ENCODE data around the gene SP3. TPM values are rescaled to one million over a fixed set of nuclear protein-coding genes. Genes with fewer than 3 reads are reported as not detected.

The SP3 gene
- total RNA-seq, 4 donors from 2014 or later = 57.1 to 106 (median 86.3) TPM

- no peaks in the 10 kb centered on the region for H3K27me3 ChIP-seq
- H3K36me3 ChIP-seq = no peaks in the 10 kb centered on the region
- no peaks in the 10 kb centered on the region for H3K9me3 ChIP-seq
- no peak for DNase-seq
- TF ChIP-seq POLR2A (IDR thresholded peaks at IDR 0.05) = no peak
- TF ChIP-seq CTCF (IDR thresholded peaks at IDR 0.05) = no peak
- H3K4me3 ChIP-seq = no peak overlapping the region
- peaks cover 0 to 23% (median 5%) of the 10 kb centered on the region in 4 donors for H3K4me1 ChIP-seq
- no peak overlapping the region for H3K27ac ChIP-seq
Observed at GRCh38 chr2:173983391-173983871, 18.3 kb upstream of the SP3 start.

- Histone ChIP-seq H3K36me3 (no peaks in the 10 kb centered on the region), H3K27ac (no peak overlapping the region), H3K27me3 (no peaks in the 10 kb centered on the region), H3K4me1 (peaks cover 0 to 23% (median 5%) of the 10 kb centered on the region in 4 donors), H3K9me3 (no peaks in the 10 kb centered on the region), H3K4me3 (no peak overlapping the region)
- no peak for TF ChIP-seq CTCF (IDR thresholded peaks at IDR 0.05)
- TF ChIP-seq POLR2A (IDR thresholded peaks at IDR 0.05) = no peak
- DNase-seq = no peak
Observed at GRCh38 chr2:173982918-173983317, 17.7 kb upstream of the SP3 start.

- TF ChIP-seq CTCF (IDR thresholded peaks at IDR 0.05) = no peak
- TF ChIP-seq POLR2A (IDR thresholded peaks at IDR 0.05) = no peak
- H3K36me3 ChIP-seq = no peaks in the 10 kb centered on the region
- peaks cover 0 to 23% (median 5%) of the 10 kb centered on the region in 4 donors for H3K4me1 ChIP-seq
- DNase-seq = no peak
- H3K4me3 ChIP-seq = no peak overlapping the region
- no peak overlapping the region for H3K27ac ChIP-seq
- H3K27me3 ChIP-seq = no peaks in the 10 kb centered on the region
- H3K9me3 ChIP-seq = no peaks in the 10 kb centered on the region
Observed at GRCh38 chr2:173982182-173982714, 17.1 kb upstream of the SP3 start.

GRCh38 chr2:173981520-173981919 is 16.3 kb upstream of the SP3 start:
- Histone ChIP-seq H3K9me3 (no peaks in the 10 kb centered on the region), H3K36me3 (no peaks in the 10 kb centered on the region), H3K27ac (no peak overlapping the region), H3K4me3 (no peak overlapping the region), H3K27me3 (no peaks in the 10 kb centered on the region), H3K4me1 (peaks cover 0 to 23% (median 5%) of the 10 kb centered on the region in 4 donors)
- TF ChIP-seq CTCF (IDR thresholded peaks at IDR 0.05) (no peak), POLR2A (IDR thresholded peaks at IDR 0.05) (no peak)
- DNase-seq = no peak

- H3K27me3 ChIP-seq = no peaks in the 10 kb centered on the region
- H3K27ac ChIP-seq = no peak overlapping the region
- TF ChIP-seq CTCF (IDR thresholded peaks at IDR 0.05) (no peak), POLR2A (IDR thresholded peaks at IDR 0.05) (no peak)
- H3K4me1 ChIP-seq = peaks cover 0 to 6% (median 0%) of the 10 kb centered on the region in 4 donors
- no peak for DNase-seq
- H3K36me3 ChIP-seq = no peaks in the 10 kb centered on the region
- no peaks in the 10 kb centered on the region for H3K9me3 ChIP-seq
- H3K4me3 ChIP-seq = no peak overlapping the region
Observed at GRCh38 chr2:173979751-173980351, 14.7 kb upstream of the SP3 start.
